ENCODE data around the gene PRR12. TPM values are rescaled to one million over a fixed set of nuclear protein-coding genes. Genes with fewer than 3 reads are reported as not detected.
A peak's percentile ranks its signal among the peaks of the same experiment; 100 is the strongest.

Gene PRR12
- total and polyA plus RNA-seq, 2 donors (not counting 1 experiment from before 2014, with no cell fraction given) = 8.4 to 70.7 TPM

DNA sequence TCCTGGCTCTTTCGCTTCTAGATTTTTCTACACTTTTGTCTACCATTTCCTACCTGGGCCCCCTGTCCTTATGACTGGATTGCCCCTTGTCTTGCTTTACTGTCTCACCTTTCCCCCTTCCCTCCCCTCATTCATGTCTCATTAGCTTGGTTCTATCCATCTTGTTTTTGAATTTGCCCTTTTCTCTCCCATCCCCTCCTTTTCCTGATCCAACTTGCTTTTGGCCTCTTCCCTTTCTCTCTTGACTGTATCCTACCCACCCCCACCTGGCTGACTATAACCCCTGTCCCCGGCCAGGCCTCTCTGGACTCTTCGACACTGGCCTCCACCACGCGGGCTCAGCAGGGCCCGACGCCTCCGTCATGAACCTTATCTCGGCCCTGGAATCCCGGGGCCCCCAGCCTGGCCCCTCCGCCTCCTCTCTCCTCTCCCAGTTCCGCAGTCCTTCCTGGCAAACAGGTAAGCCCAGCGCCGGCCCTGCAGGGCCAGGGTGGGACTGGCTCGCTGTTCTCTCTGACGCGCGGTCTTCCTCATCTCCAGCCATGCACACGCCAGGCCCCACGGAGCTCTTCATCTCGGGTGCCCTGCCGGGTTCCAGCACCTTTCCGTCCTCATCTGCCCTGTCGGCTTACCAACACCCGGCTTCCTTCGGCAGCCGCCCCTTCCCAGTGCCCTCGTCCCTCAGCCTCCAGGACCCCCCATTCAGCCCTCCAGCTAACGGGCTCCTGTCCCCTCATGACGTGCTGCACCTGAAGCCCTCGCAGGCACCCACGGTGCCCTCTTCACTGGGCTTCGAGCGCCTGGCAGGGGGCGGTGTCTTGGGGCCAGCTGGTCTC is 3.4 kb downstream of the PRR12 start:
- DNase-seq = peak; percentile 21
- H2AFZ ChIP-seq (ENCODE audit: insufficient read depth, low read depth, low read length, poor library complexity, severe bottlenecking) = no peak overlapping the region
- no peak for TF ChIP-seq EZH2 (IDR thresholded peaks at IDR 0.05; ENCODE audit: borderline replicate concordance, insufficient read depth, low read depth, low read length, poor library complexity, severe bottlenecking)
- TF ChIP-seq, protein P1, sequence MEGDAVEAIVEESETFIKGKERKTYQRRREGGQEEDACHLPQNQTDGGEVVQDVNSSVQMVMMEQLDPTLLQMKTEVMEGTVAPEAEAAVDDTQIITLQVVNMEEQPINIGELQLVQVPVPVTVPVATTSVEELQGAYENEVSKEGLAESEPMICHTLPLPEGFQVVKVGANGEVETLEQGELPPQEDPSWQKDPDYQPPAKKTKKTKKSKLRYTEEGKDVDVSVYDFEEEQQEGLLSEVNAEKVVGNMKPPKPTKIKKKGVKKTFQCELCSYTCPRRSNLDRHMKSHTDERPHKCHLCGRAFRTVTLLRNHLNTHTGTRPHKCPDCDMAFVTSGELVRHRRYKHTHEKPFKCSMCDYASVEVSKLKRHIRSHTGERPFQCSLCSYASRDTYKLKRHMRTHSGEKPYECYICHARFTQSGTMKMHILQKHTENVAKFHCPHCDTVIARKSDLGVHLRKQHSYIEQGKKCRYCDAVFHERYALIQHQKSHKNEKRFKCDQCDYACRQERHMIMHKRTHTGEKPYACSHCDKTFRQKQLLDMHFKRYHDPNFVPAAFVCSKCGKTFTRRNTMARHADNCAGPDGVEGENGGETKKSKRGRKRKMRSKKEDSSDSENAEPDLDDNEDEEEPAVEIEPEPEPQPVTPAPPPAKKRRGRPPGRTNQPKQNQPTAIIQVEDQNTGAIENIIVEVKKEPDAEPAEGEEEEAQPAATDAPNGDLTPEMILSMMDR (IDR thresholded peaks at IDR 0.05) = no peak
- H3K4me1 ChIP-seq (ENCODE audit: control insufficient read depth in 2 of 2, insufficient read depth in 2 of 2, low read length in 2 of 2) = peaks cover 16 to 25% of the 10 kb centered on the region in 2 donors
- peaks cover 0 to 28% of the 10 kb centered on the region in 2 experiments for H3K36me3 ChIP-seq (replicated peaks in 1 of 2; ENCODE audit: control extremely low read depth in 1 of 2, control insufficient read depth in 1 of 2, extremely low read depth in 1 of 2, insufficient read depth in 2 of 2, low read length in 1 of 2)
- no peaks in the 10 kb centered on the region for H3K27me3 Mint-ChIP-seq
- H3K4me3 Mint-ChIP-seq = peak overlapping the region; percentile 84
- H3K27ac Mint-ChIP-seq = peak overlapping the region; percentile 86
- ChIA-PET POLR2A (interaction anchor here (1.7 kb wide), 1 partner anchor 82 kb away, joined by 10 read pairs; the partner anchor contains the start of gene PRMT1), CTCF (interaction anchor here (0.6 to 1.1 kb wide), 2 partner anchors 86 to 473 kb away, joined by 3 read pairs; no protein-coding TSS in a partner anchor)
- H3K4me1 Mint-ChIP-seq = peaks cover 27% of the 10 kb centered on the region
- H3K9me3 Mint-ChIP-seq (ENCODE audit: insufficient read depth) = no peaks in the 10 kb centered on the region
- no peak overlapping the region for H3K4me3 ChIP-seq (ENCODE audit: control extremely low read depth in 1 of 5, extremely low read depth in 1 of 5, insufficient read depth in 1 of 5, low read depth in 2 of 5, low read length in 4 of 5)
- H4K20me1 ChIP-seq (ENCODE audit: control insufficient read depth, insufficient read depth, low read length, poor library complexity, severe bottlenecking) = peaks cover 76% of the 10 kb centered on the region
- H3K79me2 ChIP-seq (ENCODE audit: control insufficient read depth, insufficient read depth, low read length) = peaks cover 75% of the 10 kb centered on the region
- WGBS (ENCODE audit: insufficient coverage) = 96% methylated on average over 34 of the region's 35 CpGs
- no peak for ATAC-seq (ENCODE audit: low read depth)
- peak overlapping the region in 1 of 2 donors; percentile 60 for H3K27ac ChIP-seq (ENCODE audit: low read length in 2 of 2)
- H3K9me3 ChIP-seq (ENCODE audit: control extremely low read depth in 1 of 3, control insufficient read depth in 2 of 3, insufficient read depth in 1 of 3, low read length in 2 of 3) = no peaks in the 10 kb centered on the region
- intact Hi-C loops (cut with micrococcal nuclease) = loop anchor here (5.0 kb wide), 1 partner anchor 1337 kb away; the partner anchor contains the start of gene CARD8
- no peak overlapping the region for H3K9ac ChIP-seq (ENCODE audit: low read length)
- no peak overlapping the region for H3K4me2 ChIP-seq (replicated peaks; ENCODE audit: low read depth, low read length, poor library complexity, severe bottlenecking)
- no peaks in the 10 kb centered on the region for H3K27me3 ChIP-seq (replicated peaks in 1 of 4; ENCODE audit: control extremely low read depth in 1 of 4, control insufficient read depth in 3 of 4, insufficient read depth in 4 of 4, low read length in 3 of 4)
